ENCODE data around the gene RAB3GAP2. TPM values are rescaled to one million over a fixed set of nuclear protein-coding genes. Genes with fewer than 3 reads are reported as not detected.
"Not testable (repeated sequence)": the region's sequence is repeated elsewhere in the genome, so short reads cannot be mapped to it uniquely, and the experiment has no call there.

The RAB3GAP2 gene
- total RNA-seq, 4 donors from 2014 or later: 16.5 to 24.2 (median 18.0) TPM

DNA sequence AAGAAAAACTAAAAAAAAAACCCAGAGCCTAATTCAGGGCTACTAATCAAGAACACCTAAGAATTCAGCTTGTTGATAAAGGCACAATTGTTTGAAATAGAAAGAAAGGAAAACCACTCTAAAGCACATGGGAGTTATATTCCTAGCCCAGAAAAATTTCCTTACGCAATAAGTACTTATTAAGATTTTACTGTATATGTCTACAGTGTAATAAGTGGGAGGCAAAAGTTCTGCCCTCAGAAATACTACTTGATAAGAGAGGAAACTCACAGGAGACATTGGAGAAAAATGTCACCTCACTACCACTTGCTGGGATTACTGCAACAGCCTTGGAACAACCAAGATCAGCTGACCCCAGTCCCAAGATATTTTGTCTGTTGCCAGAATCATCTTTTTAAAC, 112.2 kb downstream of the RAB3GAP2 start:
- no peaks in the 10 kb centered on the region for H3K4me1 ChIP-seq
- TF ChIP-seq, protein P1, sequence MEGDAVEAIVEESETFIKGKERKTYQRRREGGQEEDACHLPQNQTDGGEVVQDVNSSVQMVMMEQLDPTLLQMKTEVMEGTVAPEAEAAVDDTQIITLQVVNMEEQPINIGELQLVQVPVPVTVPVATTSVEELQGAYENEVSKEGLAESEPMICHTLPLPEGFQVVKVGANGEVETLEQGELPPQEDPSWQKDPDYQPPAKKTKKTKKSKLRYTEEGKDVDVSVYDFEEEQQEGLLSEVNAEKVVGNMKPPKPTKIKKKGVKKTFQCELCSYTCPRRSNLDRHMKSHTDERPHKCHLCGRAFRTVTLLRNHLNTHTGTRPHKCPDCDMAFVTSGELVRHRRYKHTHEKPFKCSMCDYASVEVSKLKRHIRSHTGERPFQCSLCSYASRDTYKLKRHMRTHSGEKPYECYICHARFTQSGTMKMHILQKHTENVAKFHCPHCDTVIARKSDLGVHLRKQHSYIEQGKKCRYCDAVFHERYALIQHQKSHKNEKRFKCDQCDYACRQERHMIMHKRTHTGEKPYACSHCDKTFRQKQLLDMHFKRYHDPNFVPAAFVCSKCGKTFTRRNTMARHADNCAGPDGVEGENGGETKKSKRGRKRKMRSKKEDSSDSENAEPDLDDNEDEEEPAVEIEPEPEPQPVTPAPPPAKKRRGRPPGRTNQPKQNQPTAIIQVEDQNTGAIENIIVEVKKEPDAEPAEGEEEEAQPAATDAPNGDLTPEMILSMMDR (IDR thresholded peaks at IDR 0.05 in 4 of 5, conservative IDR thresholded peaks at IDR 0.05 in 1 of 5): no peak
- no peak for TF ChIP-seq POLR2A (IDR thresholded peaks at IDR 0.05)
- ATAC-seq (no peak), DNase-seq (no peak)
- H3K4me3 ChIP-seq: no peak overlapping the region
- H3K9me3 ChIP-seq: no peaks in the 10 kb centered on the region
- intact Hi-C loops (cut with DNase I; ENCODE audit: low total_unique reads) (no loop called here), in situ Hi-C loops (cut with MboI; ENCODE audit: low sequenced_read_pairs in 4 of 4) (no loop called here)
- no peak overlapping the region for H3K27ac ChIP-seq
- H3K36me3 ChIP-seq: peaks cover 0 to 32% of the 10 kb centered on the region in 2 donors
- no peaks in the 10 kb centered on the region for H3K27me3 ChIP-seq

DNA sequence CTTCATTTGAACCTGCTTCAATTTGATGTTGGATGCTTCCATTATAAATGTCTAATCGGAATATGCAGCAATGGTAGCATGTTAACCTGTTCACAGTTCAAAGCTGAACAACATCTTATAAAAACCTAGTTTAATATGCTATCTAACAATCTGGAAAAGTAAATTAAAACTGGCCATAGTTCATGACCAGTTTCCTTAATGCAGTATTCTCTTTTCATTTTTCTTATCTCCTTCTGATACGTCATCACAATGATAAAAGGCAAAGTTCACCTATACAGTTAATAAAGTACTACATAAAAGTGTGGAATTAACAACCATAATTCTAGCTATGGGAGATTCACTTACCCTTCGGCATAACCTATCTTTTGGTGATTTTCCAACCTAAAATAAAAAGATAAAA, 113.2 kb downstream of the RAB3GAP2 start:
- Histone ChIP-seq H3K36me3 (peaks cover 0 to 41% of the 10 kb centered on the region in 2 donors), H3K4me1 (no peaks in the 10 kb centered on the region), H3K27ac (no peak overlapping the region), H3K9me3 (no peaks in the 10 kb centered on the region), H3K27me3 (no peaks in the 10 kb centered on the region), H3K4me3 (no peak overlapping the region)
- ATAC-seq: no peak
- no peak for TF ChIP-seq POLR2A (IDR thresholded peaks at IDR 0.05)
- TF ChIP-seq, protein P1 (IDR thresholded peaks at IDR 0.05 in 4 of 5, conservative IDR thresholded peaks at IDR 0.05 in 1 of 5): no peak
- in situ Hi-C loops (cut with MboI; ENCODE audit: low sequenced_read_pairs in 4 of 4) (no loop called here), intact Hi-C loops (cut with DNase I; ENCODE audit: low total_unique reads) (no loop called here)
- DNase-seq: no peak

DNA sequence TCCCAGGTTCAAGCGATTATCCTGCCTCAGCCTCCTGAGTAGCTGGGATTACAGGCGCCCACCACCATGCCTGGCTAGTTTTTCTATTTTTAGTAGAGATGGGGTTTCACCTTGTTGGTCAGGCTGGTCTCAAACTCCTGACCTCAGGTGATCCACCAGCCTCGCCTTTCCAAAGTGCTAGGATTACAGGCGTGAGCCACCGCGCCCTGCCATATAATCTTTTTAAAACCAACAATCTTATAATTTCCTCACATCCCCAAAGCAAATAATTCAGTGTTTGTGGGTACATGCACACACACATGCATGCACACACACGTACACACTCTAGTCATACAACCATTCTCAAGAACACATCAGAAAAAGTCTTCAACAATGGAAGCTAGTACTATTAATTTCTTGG, 113.7 kb downstream of the RAB3GAP2 start:
- H3K4me3 ChIP-seq; in situ Hi-C loops (cut with MboI; ENCODE audit: low sequenced_read_pairs in 4 of 4); ATAC-seq; H3K9me3 ChIP-seq; DNase-seq; H3K4me1 ChIP-seq; H3K27ac ChIP-seq; H3K27me3 ChIP-seq; intact Hi-C loops (cut with DNase I; ENCODE audit: low total_unique reads): not testable (repeated sequence)
- H3K36me3 ChIP-seq: peaks cover 0 to 45% of the 10 kb centered on the region in 2 donors

DNA sequence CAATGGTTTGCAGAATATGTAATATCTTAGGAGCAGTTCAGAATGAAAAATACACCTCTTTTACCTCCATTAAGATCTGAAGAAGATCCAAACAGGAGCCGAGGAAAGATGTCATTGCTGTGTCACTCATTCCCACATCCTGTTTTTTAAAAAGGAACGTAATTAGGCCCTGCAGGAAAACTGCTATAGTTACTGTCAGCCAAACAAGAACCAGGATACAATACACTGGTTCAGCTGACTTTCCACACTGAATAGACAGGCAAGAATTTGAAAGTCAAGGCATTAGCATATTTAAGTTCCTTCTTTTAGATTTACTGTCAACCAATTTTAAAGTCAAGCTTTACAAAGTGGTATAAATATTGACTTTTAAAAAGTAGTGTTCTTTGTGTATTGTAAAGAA, 114.5 kb downstream of the RAB3GAP2 start:
- H3K9me3 ChIP-seq: no peaks in the 10 kb centered on the region
- H3K36me3 ChIP-seq: peaks cover 0 to 51% of the 10 kb centered on the region in 2 donors
- no peak overlapping the region for H3K27ac ChIP-seq
- in situ Hi-C loops (cut with MboI; ENCODE audit: low sequenced_read_pairs in 4 of 4) (no loop called here), intact Hi-C loops (cut with DNase I; ENCODE audit: low total_unique reads) (no loop called here)
- H3K4me3 ChIP-seq: no peak overlapping the region
- no peaks in the 10 kb centered on the region for H3K27me3 ChIP-seq
- H3K4me1 ChIP-seq: no peaks in the 10 kb centered on the region
- ATAC-seq (no peak), DNase-seq (no peak)
- no peak for TF ChIP-seq POLR2A (IDR thresholded peaks at IDR 0.05)
- TF ChIP-seq, protein P1 (IDR thresholded peaks at IDR 0.05 in 4 of 5, conservative IDR thresholded peaks at IDR 0.05 in 1 of 5): no peak

DNA sequence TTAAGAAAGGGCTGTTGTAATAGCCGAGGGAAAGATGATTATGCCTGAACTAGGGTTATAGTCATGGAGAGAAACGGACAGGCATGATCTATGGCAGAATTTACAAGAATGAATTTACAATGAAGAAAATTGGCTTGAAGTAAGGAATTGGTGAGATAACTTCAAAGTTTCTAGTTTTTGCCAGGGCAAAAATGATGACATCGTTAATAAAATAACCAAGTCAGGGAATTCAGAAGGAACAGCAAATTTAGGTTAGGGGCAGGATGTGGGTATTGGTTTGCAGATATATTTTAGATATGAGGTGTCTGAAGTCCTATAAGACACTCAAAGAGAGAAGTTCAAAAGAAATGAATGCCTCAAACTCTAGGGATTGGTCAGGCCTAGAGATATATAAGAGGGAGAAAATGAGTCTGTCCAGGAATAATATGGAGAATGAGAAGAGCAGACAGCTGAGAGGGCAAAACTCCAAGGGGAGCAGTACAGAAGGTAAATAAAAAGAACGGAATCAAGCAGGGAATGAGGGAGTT, 115.6 kb downstream of the RAB3GAP2 start:
- no peaks in the 10 kb centered on the region for H3K9me3 ChIP-seq
- TF ChIP-seq, protein P1 (IDR thresholded peaks at IDR 0.05 in 4 of 5, conservative IDR thresholded peaks at IDR 0.05 in 1 of 5): no peak
- no peak for TF ChIP-seq POLR2A (IDR thresholded peaks at IDR 0.05)
- intact Hi-C loops (cut with DNase I; ENCODE audit: low total_unique reads) (no loop called here), in situ Hi-C loops (cut with MboI; ENCODE audit: low sequenced_read_pairs in 4 of 4) (no loop called here)
- no peak overlapping the region for H3K27ac ChIP-seq
- DNase-seq: no peak
- H3K4me1 ChIP-seq: peaks cover 0 to 2% of the 10 kb centered on the region in 2 donors
- H3K27me3 ChIP-seq: no peaks in the 10 kb centered on the region
- ATAC-seq: no peak
- peaks cover 0 to 52% of the 10 kb centered on the region in 2 donors for H3K36me3 ChIP-seq
- no peak overlapping the region for H3K4me3 ChIP-seq
